SK-N-SH (cell line): ENCODE data around the gene DGKH. TPM values are rescaled to one million over a fixed set of nuclear protein-coding genes. Genes with fewer than 3 reads are reported as not detected.

ENCODE experiments used
- CTCF ChIA-PET: fragments of 300-600, 350-600 bp; formaldehyde crosslinking; extraction: SDS; loops from one replicate; lab custom pipeline; 2021; lab: Yijun Ruan, JAX
- POLR2A ChIA-PET: fragments of 350-600 bp; sonication (Branson Sonifier 250); formaldehyde crosslinking; extraction: SDS; loops from one replicate; lab custom pipeline; 2020; ENCODE audit warnings: antibody characterized with exemption, inconsistent platforms; lab: Yijun Ruan, JAX
- DNase-seq: peaks from one replicate; pipeline ENCODE4 v3.0.0; 2012
- H2AFZ ChIP-seq: fragments of 200-600 bp; sonication (generic); 2 replicates; pipeline ENCODE4 v1.8.1; 2016; ENCODE audit warnings: antibody characterized with exemption, mild to moderate bottlenecking, low read depth
- H3F3A ChIP-seq: fragments of 200-600 bp; sonication (generic); replicated peaks from 2 replicates; pipeline ENCODE3; 2016; ENCODE audit warnings: antibody characterized with exemption, mild to moderate bottlenecking; ENCODE audit not compliant: insufficient read depth
- H3K27ac ChIP-seq, 2 experiments: fragments of 200-500 bp in 1 of 2; fragments of 200-600 bp in 1 of 2; sonication (Bioruptor generic) in 1 of 2; sonication (generic), shearing (Covaris generic) in 1 of 2; 2 replicates each; pipeline versions ENCODE4 v1.5.1 to v1.6.1; 2014 to 2016; ENCODE audit warnings: low read depth in 2 of 2, inconsistent platforms in 1 of 2, low read length in 1 of 2, mild to moderate bottlenecking in 1 of 2, mixed read lengths in 1 of 2
- H3K27me3 ChIP-seq: fragments of 200-600 bp; sonication (generic), shearing (Covaris generic); 2 replicates; pipeline ENCODE4 v1.6.1; 2016; ENCODE audit warnings: mixed run types; ENCODE audit not compliant: insufficient read depth
- H3K36me3 ChIP-seq, 2 experiments: fragments of 200-500 bp in 1 of 2; fragments of 200-600 bp in 1 of 2; sonication (Bioruptor generic) in 1 of 2; sonication (generic) in 1 of 2; replicated peaks in 1 of 2; 2 replicates each; pipeline versions ENCODE3 to v1.5.1; 2014 to 2016; ENCODE audit warnings: low read length in 1 of 2, mild to moderate bottlenecking in 1 of 2; ENCODE audit not compliant: insufficient read depth in 2 of 2, control insufficient read depth in 1 of 2
- H3K4me1 ChIP-seq, 2 experiments: fragments of 200-500 bp in 1 of 2; fragments of 200-600 bp in 1 of 2; sonication (Bioruptor generic) in 1 of 2; sonication (generic), shearing (Covaris generic) in 1 of 2; 2 replicates each; pipeline versions ENCODE4 v1.5.1 to v1.6.1; 2014 to 2016; ENCODE audit warnings: low read depth in 1 of 2, low read length in 1 of 2, mixed run types in 1 of 2; ENCODE audit not compliant: insufficient read depth in 2 of 2, control insufficient read depth in 1 of 2
- H3K4me2 ChIP-seq: fragments of 200-600 bp; sonication (generic), shearing (Covaris generic); 2 replicates; pipeline ENCODE4 v1.6.1; 2017; ENCODE audit warnings: mixed run types
- H3K4me3 ChIP-seq, 2 experiments: fragments of 200-500 bp in 1 of 2; fragments of 200-600 bp in 1 of 2; sonication (Bioruptor generic) in 1 of 2; sonication (generic), shearing (Covaris generic) in 1 of 2; 2 replicates each; pipeline versions ENCODE4 v1.5.1 to v1.8.1; 2014 to 2016; ENCODE audit warnings: low read depth in 2 of 2, inconsistent platforms in 1 of 2, low read length in 1 of 2, mild to moderate bottlenecking in 1 of 2, mixed read lengths in 1 of 2, moderate library complexity in 1 of 2
- H3K79me2 ChIP-seq: fragments of 200-600 bp; sonication (generic); 2 replicates; pipeline ENCODE4 v1.8.1; 2017; ENCODE audit warnings: mild to moderate bottlenecking; ENCODE audit not compliant: insufficient read depth
- H3K9ac ChIP-seq: fragments of 200-600 bp; sonication (generic); 2 replicates; pipeline ENCODE4 v1.6.1; 2017; ENCODE audit warnings: mixed run types
- H3K9me2 ChIP-seq: fragments of 200-600 bp; sonication (generic); 2 replicates; pipeline ENCODE4 v1.6.1; 2017; ENCODE audit warnings: mixed run types
- H3K9me3 ChIP-seq: fragments of 200-600 bp; sonication (generic); 2 replicates; pipeline ENCODE4 v1.6.1; 2017; ENCODE audit warnings: mixed run types, mild to moderate bottlenecking, moderate library complexity
- H4K20me1 ChIP-seq: fragments of 200-600 bp; sonication (generic); 2 replicates; pipeline ENCODE4 v1.6.1; 2017; ENCODE audit warnings: mild to moderate bottlenecking, mixed run types; ENCODE audit not compliant: insufficient read depth
- EP300 ChIP-seq, 2 experiments: IDR thresholded peaks; 2 replicates each; pipeline versions ENCODE4 v1.4.0 to v1.6.1; 2012; ENCODE audit warnings: borderline replicate concordance in 1 of 2, low read depth in 1 of 2, low read length in 1 of 2
- EZH2phosphoT487 ChIP-seq: fragments of 200-600 bp; sonication (generic); IDR thresholded peaks from 2 replicates; pipeline ENCODE4 v1.6.1; 2017; ENCODE audit warnings: low read depth, mixed run types, mild to moderate bottlenecking, antibody characterized with exemption, moderate library complexity, borderline replicate concordance
- FOXJ3 ChIP-seq: sonication (generic); formaldehyde crosslinking; IDR thresholded peaks from 2 replicates; pipeline ENCODE4 v1.5.1; 2020; ENCODE audit warnings: mild to moderate bottlenecking, missing genetic modification reagents
- GABPA ChIP-seq: IDR thresholded peaks from 2 replicates; pipeline ENCODE4 v1.4.0; 2012; ENCODE audit warnings: low read depth, mild to moderate bottlenecking
- MEF2A ChIP-seq: IDR thresholded peaks from 2 replicates; pipeline ENCODE4 v1.4.0; 2012; ENCODE audit warnings: low read depth, borderline replicate concordance
- MXI1 ChIP-seq: IDR thresholded peaks from 2 replicates; pipeline ENCODE4 v1.6.1; 2012; ENCODE audit warnings: mild to moderate bottlenecking, low read depth, low read length, improper control_type of control experiment
- RAD21 ChIP-seq: IDR thresholded peaks from 2 replicates; pipeline ENCODE4 v1.6.1; 2012; ENCODE audit warnings: mild to moderate bottlenecking, low read length
- REST ChIP-seq: IDR thresholded peaks from 2 replicates; pipeline ENCODE4 v1.6.1; 2012; ENCODE audit warnings: mild to moderate bottlenecking, low read depth, low read length, moderate library complexity
- RFX5 ChIP-seq: IDR thresholded peaks from 2 replicates; pipeline ENCODE4 v1.6.1; 2012; ENCODE audit warnings: mild to moderate bottlenecking, improper control_type of control experiment, low read length
- RXRA ChIP-seq: IDR thresholded peaks from 2 replicates; pipeline ENCODE4 v1.4.0; 2012; ENCODE audit warnings: low read depth, mild to moderate bottlenecking, borderline replicate concordance
- SIN3A ChIP-seq: IDR thresholded peaks from 2 replicates; pipeline ENCODE4 v1.6.1; 2012; ENCODE audit warnings: low read depth, mild to moderate bottlenecking, low read length, moderate library complexity, borderline replicate concordance
- SMC3 ChIP-seq: IDR thresholded peaks from 2 replicates; pipeline ENCODE4 v1.6.1; 2012; ENCODE audit warnings: low read depth, low read length, improper control_type of control experiment
- TAF1 ChIP-seq: IDR thresholded peaks from 2 replicates; pipeline ENCODE4 v1.6.1; 2012; ENCODE audit warnings: low read depth, mild to moderate bottlenecking, low read length, moderate library complexity, borderline replicate concordance
- WGBS: methylation state at CpG from one replicate; pipeline ENCODE4 v1.1.6; 2017; ENCODE audit warnings: low lambda C conversion rate; 5-methylcytosine and 5-hydroxymethylcytosine counted together
- polyA plus RNA-seq, 3 experiments: library from polyadenylated mRNA; depleted of rRNA; stranded (reverse); fragments of >200 nt; gene quantifications; 2 replicates each; pipeline ENCODE4 v1.2.3, GENCODE V29; 2012
- TF ChIP-seq, protein P1 (sequence below): IDR thresholded peaks from 2 replicates; pipeline ENCODE4 v1.4.0; 2012; ENCODE audit warnings: low read depth

Gene DGKH
- polyA plus RNA-seq, 1 of the 3 experiments (the other 2 are of a cell fraction) = 2.5 TPM

DNA sequence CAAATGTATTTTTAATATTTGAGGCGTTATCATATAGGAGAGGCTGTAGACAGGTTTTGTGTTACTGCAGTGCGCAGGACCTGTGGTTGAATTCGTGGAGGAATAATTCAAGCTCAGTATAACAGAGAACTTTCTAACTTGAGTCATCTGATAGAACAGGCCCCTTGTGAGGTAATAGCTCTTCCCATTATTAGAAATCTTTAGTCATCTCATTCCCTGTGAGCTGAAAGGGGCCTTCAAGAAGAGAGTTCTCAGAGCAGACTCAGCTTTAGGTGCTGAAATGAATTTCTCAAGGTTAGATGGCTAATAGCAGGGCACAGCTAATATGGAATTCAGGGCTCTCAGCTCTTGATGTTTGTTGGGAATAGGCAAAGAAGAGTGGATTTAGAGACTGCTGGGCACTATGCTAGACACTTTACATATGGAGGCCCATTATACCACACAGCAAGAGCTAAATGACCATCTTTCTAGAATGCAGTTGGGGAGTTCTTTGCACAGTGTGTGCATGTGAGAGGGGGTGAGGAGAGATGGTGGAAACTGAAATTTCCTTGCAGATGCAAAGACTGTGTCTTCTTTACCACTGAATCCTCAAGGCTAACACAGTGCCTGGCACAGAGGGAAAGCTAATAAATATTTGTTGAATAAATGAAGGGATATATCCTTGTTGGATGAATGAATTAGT lies 89.5 kb downstream of the DGKH start:
- Histone ChIP-seq H2AFZ (no peak overlapping the region), H3K4me1 (peaks cover 0 to 24% of the 10 kb centered on the region in 2 experiments; a peak in 3 of 4 replicates), H3F3A (peaks cover 19% of the 10 kb centered on the region), H3K27ac (peak overlapping the region in 1 of 2 experiments; percentile 40; a peak in 2 of 4 replicates), H3K27me3 (no peaks in the 10 kb centered on the region), H3K9me2 (no peaks in the 10 kb centered on the region), H4K20me1 (no peaks in the 10 kb centered on the region), H3K36me3 (peaks cover 0 to 9% of the 10 kb centered on the region in 2 experiments), H3K79me2 (no peaks in the 10 kb centered on the region), H3K9me3 (no peaks in the 10 kb centered on the region), H3K4me2 (no peak overlapping the region)
- DNase-seq = no peak
- WGBS = 92% methylated on average over 3 of the region's 3 CpGs
- POLR2A ChIA-PET = no interaction called here
- TF ChIP-seq FOXJ3 (no peak), RXRA (no peak), RFX5 (no peak), TAF1 (no peak), MEF2A (no peak), REST (no peak), RAD21 (no peak), SIN3A (no peak), GABPA (no peak), EZH2phosphoT487 (no peak), SMC3 (no peak), MXI1 (no peak), EP300 (IDR thresholded peaks at IDR 0.05; ENCODE audit: borderline replicate concordance in 1 of 2, low read depth in 1 of 2, low read length in 1 of 2) (no peak)
- TF ChIP-seq, protein P1, sequence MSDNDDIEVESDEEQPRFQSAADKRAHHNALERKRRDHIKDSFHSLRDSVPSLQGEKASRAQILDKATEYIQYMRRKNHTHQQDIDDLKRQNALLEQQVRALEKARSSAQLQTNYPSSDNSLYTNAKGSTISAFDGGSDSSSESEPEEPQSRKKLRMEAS = no peak
- TF ChIP-seq, all 33 proteins: peak for 0
- CTCF ChIA-PET = interaction anchor here (1.0 to 1.3 kb wide), 2 partner anchors 78 to 470 kb away, joined by 3 to 4 read pairs; no protein-coding TSS in a partner anchor
- Histone ChIP-seq H3K4me3 (no peak overlapping the region), H3K9ac (no peak overlapping the region)
